ENCODE data around the gene ANO2.
A peak's percentile ranks its signal among the peaks of the same experiment; 100 is the strongest.

The ANO2 gene

DNA sequence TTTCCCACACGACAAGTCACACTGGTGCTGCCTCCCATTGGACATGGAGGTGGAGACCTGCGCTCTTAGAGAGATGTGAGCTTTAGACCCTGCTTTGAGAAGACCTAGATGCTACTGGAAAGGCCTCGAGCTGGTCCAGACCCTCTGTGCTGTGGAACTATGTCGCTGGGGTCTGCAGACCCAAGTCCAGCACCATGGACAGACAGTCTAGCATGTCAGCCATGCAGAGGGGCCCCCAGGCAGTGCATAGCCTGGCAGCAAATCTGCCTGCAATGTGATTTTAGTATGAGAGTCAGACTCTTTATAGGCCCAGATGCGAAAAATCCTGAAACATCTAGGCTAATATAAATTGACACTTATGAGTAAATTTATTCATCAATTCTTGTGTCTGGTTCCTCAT is 371.7 kb downstream of the ANO2 start:
- TF ChIP-seq, protein P1, sequence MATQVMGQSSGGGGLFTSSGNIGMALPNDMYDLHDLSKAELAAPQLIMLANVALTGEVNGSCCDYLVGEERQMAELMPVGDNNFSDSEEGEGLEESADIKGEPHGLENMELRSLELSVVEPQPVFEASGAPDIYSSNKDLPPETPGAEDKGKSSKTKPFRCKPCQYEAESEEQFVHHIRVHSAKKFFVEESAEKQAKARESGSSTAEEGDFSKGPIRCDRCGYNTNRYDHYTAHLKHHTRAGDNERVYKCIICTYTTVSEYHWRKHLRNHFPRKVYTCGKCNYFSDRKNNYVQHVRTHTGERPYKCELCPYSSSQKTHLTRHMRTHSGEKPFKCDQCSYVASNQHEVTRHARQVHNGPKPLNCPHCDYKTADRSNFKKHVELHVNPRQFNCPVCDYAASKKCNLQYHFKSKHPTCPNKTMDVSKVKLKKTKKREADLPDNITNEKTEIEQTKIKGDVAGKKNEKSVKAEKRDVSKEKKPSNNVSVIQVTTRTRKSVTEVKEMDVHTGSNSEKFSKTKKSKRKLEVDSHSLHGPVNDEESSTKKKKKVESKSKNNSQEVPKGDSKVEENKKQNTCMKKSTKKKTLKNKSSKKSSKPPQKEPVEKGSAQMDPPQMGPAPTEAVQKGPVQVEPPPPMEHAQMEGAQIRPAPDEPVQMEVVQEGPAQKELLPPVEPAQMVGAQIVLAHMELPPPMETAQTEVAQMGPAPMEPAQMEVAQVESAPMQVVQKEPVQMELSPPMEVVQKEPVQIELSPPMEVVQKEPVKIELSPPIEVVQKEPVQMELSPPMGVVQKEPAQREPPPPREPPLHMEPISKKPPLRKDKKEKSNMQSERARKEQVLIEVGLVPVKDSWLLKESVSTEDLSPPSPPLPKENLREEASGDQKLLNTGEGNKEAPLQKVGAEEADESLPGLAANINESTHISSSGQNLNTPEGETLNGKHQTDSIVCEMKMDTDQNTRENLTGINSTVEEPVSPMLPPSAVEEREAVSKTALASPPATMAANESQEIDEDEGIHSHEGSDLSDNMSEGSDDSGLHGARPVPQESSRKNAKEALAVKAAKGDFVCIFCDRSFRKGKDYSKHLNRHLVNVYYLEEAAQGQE (IDR thresholded peaks at IDR 0.05; ENCODE audit: low read depth), result peak; percentile 51; the same call in 1 of the 2 replicates
- no peak for TF ChIP-seq YY1 (IDR thresholded peaks at IDR 0.05; ENCODE audit: low read depth)

GRCh38 chr12:5571115-5571514 is 373.9 kb downstream of the ANO2 start:
- TF ChIP-seq TEAD4 (IDR thresholded peaks at IDR 0.05) (no peak), TCF12 (IDR thresholded peaks at IDR 0.05; ENCODE audit: low read depth) (no peak), EP300 (IDR thresholded peaks at IDR 0.05; ENCODE audit: borderline replicate concordance) (no peak), USF1 (IDR thresholded peaks at IDR 0.05) (no peak), CEBPB (IDR thresholded peaks at IDR 0.05) (no peak), RAD21 (IDR thresholded peaks at IDR 0.05; ENCODE audit: low read depth) (no peak), NFIC (IDR thresholded peaks at IDR 0.05) (no peak), YY1 (IDR thresholded peaks at IDR 0.05; ENCODE audit: low read depth) (no peak), TAF1 (IDR thresholded peaks at IDR 0.05; ENCODE audit: low read depth) (no peak), CREB1 (IDR thresholded peaks at IDR 0.05; ENCODE audit: low read depth) (no peak), ZBTB7A (IDR thresholded peaks at IDR 0.05; ENCODE audit: low read depth) (no peak), FOXM1 (IDR thresholded peaks at IDR 0.05; ENCODE audit: borderline replicate concordance, low read depth) (no peak), EGR1 (IDR thresholded peaks at IDR 0.05) (no peak)
- TF ChIP-seq, protein P1 (IDR thresholded peaks at IDR 0.05; ENCODE audit: low read depth), result no peak
- TF ChIP-seq, protein P2, sequence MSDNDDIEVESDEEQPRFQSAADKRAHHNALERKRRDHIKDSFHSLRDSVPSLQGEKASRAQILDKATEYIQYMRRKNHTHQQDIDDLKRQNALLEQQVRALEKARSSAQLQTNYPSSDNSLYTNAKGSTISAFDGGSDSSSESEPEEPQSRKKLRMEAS (IDR thresholded peaks at IDR 0.05), result no peak

DNA sequence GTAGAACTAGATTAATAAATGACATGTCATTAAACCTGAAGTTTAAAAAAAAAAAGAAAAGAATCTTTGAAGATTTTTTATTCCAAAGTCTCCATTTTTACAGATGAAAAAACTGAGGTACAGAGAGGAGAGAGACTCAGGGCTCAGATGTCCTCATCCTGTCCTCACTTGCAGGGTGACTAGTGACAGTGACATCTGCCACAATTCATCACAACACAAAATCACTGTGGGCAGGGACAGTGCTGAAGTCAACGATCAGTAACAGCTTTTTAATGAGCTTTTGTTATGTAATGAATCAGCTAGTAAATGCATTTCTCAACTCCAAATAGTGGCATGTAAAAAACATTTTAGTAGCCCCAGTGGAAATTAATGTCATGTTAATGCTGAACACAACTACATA is 374.6 kb downstream of the ANO2 start:
- TF ChIP-seq CREB1 (IDR thresholded peaks at IDR 0.05; ENCODE audit: low read depth) (no peak), EP300 (IDR thresholded peaks at IDR 0.05; ENCODE audit: borderline replicate concordance) (no peak), TCF12 (IDR thresholded peaks at IDR 0.05; ENCODE audit: low read depth) (no peak), RAD21 (IDR thresholded peaks at IDR 0.05; ENCODE audit: low read depth) (no peak), YY1 (IDR thresholded peaks at IDR 0.05; ENCODE audit: low read depth) (no peak), FOXM1 (IDR thresholded peaks at IDR 0.05; ENCODE audit: borderline replicate concordance, low read depth) (no peak), EGR1 (IDR thresholded peaks at IDR 0.05) (no peak), NFIC (IDR thresholded peaks at IDR 0.05) (no peak), TEAD4 (IDR thresholded peaks at IDR 0.05) (no peak), ZBTB7A (IDR thresholded peaks at IDR 0.05; ENCODE audit: low read depth) (no peak), CEBPB (IDR thresholded peaks at IDR 0.05) (no peak), TAF1 (IDR thresholded peaks at IDR 0.05; ENCODE audit: low read depth) (no peak), USF1 (IDR thresholded peaks at IDR 0.05) (no peak)
- TF ChIP-seq, protein P2 (IDR thresholded peaks at IDR 0.05), result no peak
- TF ChIP-seq, protein P1 (IDR thresholded peaks at IDR 0.05; ENCODE audit: low read depth), result no peak

DNA sequence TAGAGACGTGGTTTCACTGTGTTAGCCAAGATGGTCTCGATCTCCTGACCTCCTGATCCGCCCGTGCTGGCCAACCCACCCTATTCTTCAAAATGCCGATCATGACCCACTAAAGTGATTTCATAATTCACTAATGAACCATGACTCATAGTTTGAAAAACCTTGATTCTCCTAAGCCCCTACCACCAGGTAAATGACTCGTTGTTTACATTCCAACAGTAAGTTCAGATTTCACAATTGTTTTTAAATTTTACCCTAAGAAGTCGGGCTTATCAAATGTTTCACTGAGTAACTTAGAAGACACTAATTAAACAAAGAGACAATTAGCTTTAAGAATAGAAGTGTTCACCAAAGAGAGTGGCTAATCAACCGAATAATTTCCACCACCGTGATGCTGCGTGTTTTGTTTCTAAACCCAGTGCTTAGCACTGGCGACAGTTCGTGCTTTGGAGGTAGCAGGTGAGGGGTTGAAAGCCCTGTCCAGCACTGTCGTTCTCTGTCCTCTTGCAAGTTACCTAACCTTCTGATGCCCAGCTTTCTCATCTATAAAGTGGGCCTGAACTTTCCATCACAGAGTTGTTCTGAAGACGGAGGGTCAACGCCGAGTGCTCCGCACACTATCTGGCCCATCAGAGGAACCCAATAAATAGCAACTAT is 376.6 kb downstream of the ANO2 start:
- TF ChIP-seq ZBTB7A (IDR thresholded peaks at IDR 0.05; ENCODE audit: low read depth) (no peak), FOXM1 (IDR thresholded peaks at IDR 0.05; ENCODE audit: borderline replicate concordance, low read depth) (no peak), EGR1 (IDR thresholded peaks at IDR 0.05) (no peak)
- TF ChIP-seq, protein P1 (IDR thresholded peaks at IDR 0.05; ENCODE audit: low read depth), result peak; percentile 36; the same call in 1 of the 2 replicates
